HG03108 (cell line): ENCODE data around the gene KCNS1.
"Not testable (repeated sequence)": the region's sequence is repeated elsewhere in the genome, so short reads cannot be mapped to it uniquely, and the experiment has no call there.

Source experiments
- ATAC-seq: cut with Tn5 transposase; IDR thresholded peaks from one replicate; pipeline ENCODE4 v1.9.1; 2021; ENCODE audit warnings: moderate library complexity; ENCODE audit not compliant: unreplicated experiment

KCNS1 gene, protein sequence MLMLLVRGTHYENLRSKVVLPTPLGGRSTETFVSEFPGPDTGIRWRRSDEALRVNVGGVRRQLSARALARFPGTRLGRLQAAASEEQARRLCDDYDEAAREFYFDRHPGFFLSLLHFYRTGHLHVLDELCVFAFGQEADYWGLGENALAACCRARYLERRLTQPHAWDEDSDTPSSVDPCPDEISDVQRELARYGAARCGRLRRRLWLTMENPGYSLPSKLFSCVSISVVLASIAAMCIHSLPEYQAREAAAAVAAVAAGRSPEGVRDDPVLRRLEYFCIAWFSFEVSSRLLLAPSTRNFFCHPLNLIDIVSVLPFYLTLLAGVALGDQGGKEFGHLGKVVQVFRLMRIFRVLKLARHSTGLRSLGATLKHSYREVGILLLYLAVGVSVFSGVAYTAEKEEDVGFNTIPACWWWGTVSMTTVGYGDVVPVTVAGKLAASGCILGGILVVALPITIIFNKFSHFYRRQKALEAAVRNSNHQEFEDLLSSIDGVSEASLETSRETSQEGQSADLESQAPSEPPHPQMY

GRCh38 chr20:45100563-45101245, at the start of gene KCNS1:
Gene KCNS1 (minus strand): TSS chr20:45101127. CDS start chr20:45099236, 1,891 bp downstream.
- ATAC-seq, result no peak

GRCh38 chr20:45149062-45149461, 48.1 kb upstream of the KCNS1 start:
- no peak for ATAC-seq

- ATAC-seq, result no peak
Observed at GRCh38 chr20:45140836-45141235, 39.9 kb upstream of the KCNS1 start.

DNA sequence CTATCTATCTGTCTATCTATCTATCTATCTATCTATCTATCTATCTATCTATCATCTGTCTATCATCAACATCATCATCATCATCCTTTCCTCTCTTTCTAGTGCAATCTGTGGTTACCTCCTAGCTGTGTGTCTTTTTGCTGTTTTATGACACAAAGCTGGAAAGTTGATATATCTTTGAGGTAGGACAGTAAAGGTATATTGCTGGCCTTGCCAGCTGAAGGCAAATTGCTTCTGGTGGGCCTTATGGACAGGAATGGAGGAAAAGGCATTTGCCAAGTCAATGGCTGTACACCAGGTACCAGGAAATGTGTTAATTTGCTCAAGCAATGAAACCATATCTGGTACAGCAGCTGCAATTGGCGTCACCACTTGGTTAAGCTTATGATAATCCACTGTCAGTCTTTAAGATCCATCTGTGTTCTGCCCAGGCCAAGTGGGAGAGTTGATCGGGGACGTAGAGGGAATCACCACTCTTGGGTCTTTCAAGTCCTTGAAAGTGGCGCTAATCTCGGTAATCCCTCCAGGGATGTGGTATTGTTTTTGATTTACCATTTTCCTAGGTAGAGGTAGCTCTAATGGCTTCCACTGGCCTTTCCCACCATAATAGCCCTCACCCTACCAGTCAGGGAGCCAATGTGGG, 38.9 kb upstream of the KCNS1 start:
- ATAC-seq, result not testable (repeated sequence)

DNA sequence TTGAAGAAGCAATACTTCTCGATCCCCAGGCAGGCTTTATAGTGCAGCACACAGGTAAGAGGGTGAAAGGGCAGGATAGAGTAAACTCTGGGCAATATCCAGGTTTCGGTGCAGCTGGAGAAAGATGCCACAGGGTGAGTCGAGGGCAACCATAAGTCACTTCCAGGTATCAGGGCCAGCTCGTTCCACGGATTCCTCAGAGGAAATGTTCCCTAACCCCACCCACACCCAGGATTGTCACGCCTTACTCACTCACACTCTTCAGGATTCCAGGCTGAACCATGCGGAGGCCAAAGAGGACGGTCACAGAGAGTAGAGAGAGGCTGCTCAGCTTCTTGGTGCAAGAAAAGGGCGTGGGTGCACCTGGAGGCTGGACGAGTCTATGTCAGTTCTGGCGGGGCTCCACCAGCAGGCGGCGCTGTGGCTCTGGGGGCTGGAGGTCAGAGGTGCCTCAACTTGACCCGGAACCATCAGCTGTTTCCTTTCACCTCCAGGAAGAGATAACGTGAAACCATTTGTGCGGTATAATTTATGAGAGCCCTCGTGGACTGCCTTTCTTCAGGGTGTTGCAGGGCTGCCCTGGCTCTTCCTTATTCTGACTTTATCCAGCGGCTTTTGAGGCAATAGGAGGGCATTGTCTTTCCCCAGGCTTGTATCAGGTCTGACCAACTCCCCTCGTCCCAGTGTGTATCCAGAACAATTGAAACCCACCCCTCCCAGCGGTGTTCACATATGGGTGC, 37.8 kb upstream of the KCNS1 start:
- no peak for ATAC-seq

- ATAC-seq, result no peak
Observed at GRCh38 chr20:45136911-45137310, 36.0 kb upstream of the KCNS1 start.

DNA sequence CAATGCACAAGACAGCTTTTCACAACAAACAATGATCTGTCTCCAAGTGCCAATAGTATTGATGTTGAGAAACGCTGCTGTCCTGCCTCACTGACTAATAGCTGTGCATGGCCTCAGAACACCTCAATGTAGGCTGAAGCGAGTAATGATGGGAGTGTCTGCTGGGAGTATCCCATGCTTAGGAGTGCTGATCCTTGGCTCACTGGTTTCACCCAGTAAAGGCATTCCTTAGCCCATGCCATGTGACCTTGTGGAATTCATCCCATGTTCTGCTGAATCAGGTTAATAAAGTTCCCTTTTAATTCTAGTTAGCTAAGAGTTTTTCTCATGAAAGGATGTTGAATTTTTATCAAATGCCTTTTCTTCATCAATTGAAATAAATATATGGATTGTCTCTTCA, 27.2 kb upstream of the KCNS1 start:
- no peak for ATAC-seq

- no peak for ATAC-seq
Observed at GRCh38 chr20:45124365-45124764, 23.4 kb upstream of the KCNS1 start, which contains the start of gene WFDC12. Gene WFDC12 (minus strand): TSS chr20:45124465. CDS start chr20:45124447, 18 bp downstream.

DNA sequence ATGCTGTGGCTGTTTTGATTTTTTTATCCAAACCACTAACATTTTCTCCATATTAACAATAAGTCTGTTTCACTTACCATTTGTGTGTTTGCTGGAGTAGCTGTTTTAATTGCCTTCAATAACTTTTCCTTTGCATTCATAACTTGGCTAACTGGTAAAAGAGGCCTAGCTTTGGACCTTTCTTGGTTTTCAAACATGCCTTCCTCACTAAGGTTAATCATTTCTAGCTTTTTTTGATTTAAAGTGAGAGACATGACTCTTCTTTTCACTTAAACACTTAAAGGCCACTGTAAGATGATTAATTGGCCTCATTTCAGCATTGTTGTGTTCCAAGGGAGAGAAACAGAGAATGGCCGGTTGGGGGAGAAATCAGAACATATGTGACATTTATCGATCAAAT, 20.5 kb upstream of the KCNS1 start:
- ATAC-seq, result no peak

GRCh38 chr20:45119556-45120266, 18.8 kb upstream of the KCNS1 start:
- no peak for ATAC-seq

GRCh38 chr20:45118028-45118427, 17.1 kb upstream of the KCNS1 start:
- ATAC-seq, result no peak

- ATAC-seq, result no peak
Observed at GRCh38 chr20:45117581-45117980, 16.7 kb upstream of the KCNS1 start.

DNA sequence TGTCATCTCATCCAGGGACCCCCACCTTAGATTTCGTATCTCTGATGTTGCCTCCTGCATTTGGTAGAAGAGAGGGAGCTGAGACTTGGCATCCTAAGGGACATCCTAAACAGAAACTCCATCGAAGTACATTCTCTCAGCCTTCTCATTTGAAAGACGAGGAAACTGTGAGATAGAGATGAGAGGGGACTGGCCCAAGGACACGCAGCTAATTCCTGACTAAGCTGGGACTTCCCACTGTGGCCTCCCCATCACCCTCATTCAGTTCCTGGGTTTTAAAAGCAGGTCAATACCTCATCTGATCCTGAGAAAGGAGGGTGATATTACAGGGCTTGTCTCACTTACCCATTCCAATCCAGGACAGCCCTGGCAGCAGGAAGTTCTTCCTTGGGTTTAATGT, 14.9 kb upstream of the KCNS1 start:
- ATAC-seq, result no peak

- no peak for ATAC-seq
Observed at GRCh38 chr20:45115386-45115774, 14.5 kb upstream of the KCNS1 start.

GRCh38 chr20:45114465-45115385, 13.8 kb upstream of the KCNS1 start, which contains the start of gene WFDC5:
Gene WFDC5 (minus strand): TSS chr20:45115174. CDS start chr20:45115083, 91 bp downstream.
- no peak for ATAC-seq

DNA sequence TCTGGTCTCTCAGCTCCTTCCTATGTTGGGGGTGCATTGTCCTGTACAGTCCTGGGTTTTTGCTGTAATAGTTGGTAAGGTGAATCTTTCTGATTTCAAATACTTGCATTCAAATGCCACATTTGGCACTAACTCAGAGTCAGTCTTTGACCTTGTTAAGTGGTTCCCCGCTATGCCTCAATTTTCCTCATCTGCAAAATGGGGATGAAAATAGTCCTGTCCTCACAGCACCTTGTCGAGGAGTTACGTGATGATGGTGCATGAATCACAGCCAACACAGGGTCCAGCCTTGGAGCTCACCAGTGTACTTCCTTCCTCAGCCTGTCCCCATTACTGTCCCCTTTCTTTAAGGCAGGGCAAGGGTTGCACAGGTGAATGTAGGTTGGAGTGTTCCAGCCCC, 12.9 kb upstream of the KCNS1 start:
- no peak for ATAC-seq

DNA sequence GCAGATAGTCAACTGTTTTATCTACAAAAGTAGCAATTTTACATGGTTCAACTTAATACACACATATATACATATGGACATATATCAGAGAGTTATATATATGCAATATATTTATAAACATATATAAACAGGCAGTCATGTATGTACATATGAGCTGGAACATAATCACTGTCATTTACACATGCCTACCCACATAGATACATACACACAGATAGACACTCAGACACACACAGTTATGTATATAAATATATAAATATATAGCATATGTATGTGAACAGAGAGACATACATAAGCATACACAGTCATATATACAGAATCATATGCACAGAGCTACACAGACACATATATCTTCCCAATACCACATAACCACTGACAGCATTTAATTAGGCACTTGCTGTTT, 11.8 kb upstream of the KCNS1 start:
- no peak for ATAC-seq

DNA sequence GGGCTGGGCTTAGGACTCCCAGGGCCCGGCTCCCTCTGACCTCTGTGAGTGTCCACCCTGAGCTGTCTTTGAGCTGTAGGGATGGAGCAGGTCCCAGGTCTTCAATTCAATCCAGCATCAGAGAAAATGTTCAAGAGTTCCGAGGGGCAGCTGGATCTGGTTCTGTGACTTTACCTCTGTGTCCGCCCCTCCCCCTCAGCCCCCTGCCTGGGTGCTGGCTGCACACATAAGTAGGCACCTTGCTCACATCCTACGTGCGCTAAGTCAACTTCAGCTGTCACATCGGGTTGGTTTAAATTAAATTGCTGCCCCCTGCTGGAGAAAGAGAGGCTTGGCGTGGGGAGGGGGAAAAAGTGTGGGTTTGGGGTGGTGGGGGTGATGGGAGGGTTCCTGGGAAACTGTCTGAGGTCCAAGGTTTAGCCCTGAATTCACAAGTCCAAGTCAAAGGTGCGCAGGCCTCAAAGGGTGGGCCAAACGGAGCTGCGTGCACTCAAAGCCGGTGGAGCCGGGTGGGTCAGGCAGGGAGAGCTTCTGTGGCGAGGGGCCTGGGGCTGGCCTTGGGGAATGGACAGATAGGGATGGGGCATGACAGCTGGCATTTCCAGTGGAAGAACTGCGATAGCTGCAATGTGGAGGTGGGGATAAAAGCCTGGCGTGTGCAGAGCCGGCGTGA, 11.0 kb upstream of the KCNS1 start:
- ATAC-seq, result no peak

DNA sequence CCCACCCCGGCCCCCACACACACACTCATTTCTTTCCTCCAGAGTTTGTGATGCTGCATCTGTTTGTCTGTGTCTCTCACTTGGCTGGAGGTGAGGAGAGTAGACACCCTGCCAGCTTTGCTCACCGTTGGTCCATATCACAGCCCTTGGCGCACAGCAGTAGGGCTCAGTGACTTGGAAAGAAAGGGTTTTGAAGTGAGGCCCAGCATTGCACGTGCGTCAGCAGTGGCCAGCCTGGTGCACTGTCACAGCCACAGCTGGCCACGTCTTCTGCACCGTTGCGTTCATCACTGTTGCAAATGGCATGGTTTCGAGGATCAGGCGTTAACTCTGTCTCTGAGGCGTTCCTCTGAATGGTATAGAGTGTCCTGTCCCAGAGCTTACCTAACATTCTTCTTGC, 10.4 kb upstream of the KCNS1 start:
- no peak for ATAC-seq
